Skeletal muscle cell (primary cell): ENCODE measurements around the gene ARHGEF40.

Source experiments
- DNase-seq: peaks from one replicate; pipeline ENCODE4 v3.0.0-alpha.2; 2010; ENCODE audit warnings: low read depth
- H3K4me3 ChIP-seq: 2 replicates; pipeline ENCODE4 v1.5.1; 2011; ENCODE audit warnings: low read depth, mild to moderate bottlenecking, control low read depth, low read length, moderate library complexity

The ARHGEF40 gene

GRCh38 chr14:21104448-21105060, 34.5 kb downstream of the ARHGEF40 start:
- H3K4me3 ChIP-seq, result peak overlapping the region; percentile 71
- DNase-seq, result peak; percentile 64

- DNase-seq, result no peak
- H3K4me3 ChIP-seq, result no peak overlapping the region
These were observed 35.0 kb downstream of the ARHGEF40 start for GRCh38 chr14:21105095-21105494.

GRCh38 chr14:21106176-21106497, 36.0 kb downstream of the ARHGEF40 start:
- no peak overlapping the region for H3K4me3 ChIP-seq
- no peak for DNase-seq

GRCh38 chr14:21106498-21107282, 36.6 kb downstream of the ARHGEF40 start:
- peak; percentile 49 for DNase-seq
- H3K4me3 ChIP-seq, result no peak overlapping the region

- DNase-seq, result peak; percentile 65
- H3K4me3 ChIP-seq, result no peak overlapping the region
These were observed 37.2 kb downstream of the ARHGEF40 start for GRCh38 chr14:21107283-21107800.

- no peak overlapping the region for H3K4me3 ChIP-seq
- DNase-seq, result no peak
These were observed 38.7 kb downstream of the ARHGEF40 start for GRCh38 chr14:21108791-21109190.

- DNase-seq, result no peak
- no peak overlapping the region for H3K4me3 ChIP-seq
These were observed 39.5 kb downstream of the ARHGEF40 start for GRCh38 chr14:21109377-21110138.

- no peak overlapping the region for H3K4me3 ChIP-seq
- no peak for DNase-seq
These were observed 42.2 kb downstream of the ARHGEF40 start for GRCh38 chr14:21112255-21112654.

GRCh38 chr14:21113369-21113768, 43.3 kb downstream of the ARHGEF40 start:
- no peak for DNase-seq
- no peak overlapping the region for H3K4me3 ChIP-seq

- DNase-seq, result no peak
- no peak overlapping the region for H3K4me3 ChIP-seq
These were observed 48.8 kb downstream of the ARHGEF40 start for GRCh38 chr14:21118933-21119332.

GRCh38 chr14:21120686-21121085, 50.6 kb downstream of the ARHGEF40 start:
- DNase-seq, result no peak
- no peak overlapping the region for H3K4me3 ChIP-seq

GRCh38 chr14:21121122-21121521, 51.0 kb downstream of the ARHGEF40 start:
- no peak overlapping the region for H3K4me3 ChIP-seq
- no peak for DNase-seq

- no peak for DNase-seq
These were observed 53.3 kb downstream of the ARHGEF40 start for GRCh38 chr14:21123429-21123828.

GRCh38 chr14:21133901-21134300, 63.8 kb downstream of the ARHGEF40 start:
- DNase-seq, result no peak
- H3K4me3 ChIP-seq, result no peak overlapping the region

More at GRCh38 chr14:21123429-21123828, 53.3 kb downstream of the ARHGEF40 start:
- H3K4me3 ChIP-seq, result no peak overlapping the region

- peak; percentile 3 for DNase-seq
- no peak overlapping the region for H3K4me3 ChIP-seq
These were observed 65.9 kb downstream of the ARHGEF40 start for GRCh38 chr14:21136024-21136423.
